HFF-Myc (cell line): ENCODE results near the gene SYCP2L.
"Not testable (repeated sequence)": the region's sequence is repeated elsewhere in the genome, so short reads cannot be mapped to it uniquely, and the experiment has no call there.

ENCODE experiments used
- DNase-seq: peaks from one replicate; pipeline ENCODE4 v3.0.0-alpha.2; 2011; ENCODE audit warnings: low read depth; ENCODE audit errors: extremely low read depth
- H3K4me3 ChIP-seq: replicated peaks from 2 replicates; pipeline ENCODE4 v1.5.1; 2011; ENCODE audit warnings: low read depth, mild to moderate bottlenecking, control low read depth, low read length
- TF ChIP-seq, protein P1 (sequence below): IDR thresholded peaks from 2 replicates; pipeline ENCODE4 v1.5.1; 2012; ENCODE audit warnings: mild to moderate bottlenecking, low read depth, low read length, control low read depth; ENCODE audit errors: missing control alignments

The SYCP2L gene

DNA sequence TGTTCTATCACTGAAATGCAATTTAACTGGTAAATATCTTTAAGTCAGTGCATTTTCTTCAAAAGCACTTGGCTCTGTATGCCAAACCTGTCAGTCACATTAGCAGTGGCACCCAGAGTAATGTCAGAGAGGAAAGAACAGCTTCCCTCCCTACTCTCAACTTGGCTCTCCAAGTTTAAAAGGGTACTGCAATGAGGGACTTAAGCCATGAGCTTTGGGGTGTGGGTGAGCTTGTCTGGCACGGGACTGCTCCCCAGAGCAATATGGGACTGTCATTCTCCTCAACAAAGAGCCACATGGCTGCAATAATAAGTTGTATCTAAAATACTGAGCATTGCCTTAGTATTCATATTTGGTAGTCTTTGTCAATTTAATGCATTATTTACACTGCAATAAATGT, 9.0 kb upstream of the SYCP2L start:
- no peak overlapping the region for H3K4me3 ChIP-seq
- TF ChIP-seq, protein P1, sequence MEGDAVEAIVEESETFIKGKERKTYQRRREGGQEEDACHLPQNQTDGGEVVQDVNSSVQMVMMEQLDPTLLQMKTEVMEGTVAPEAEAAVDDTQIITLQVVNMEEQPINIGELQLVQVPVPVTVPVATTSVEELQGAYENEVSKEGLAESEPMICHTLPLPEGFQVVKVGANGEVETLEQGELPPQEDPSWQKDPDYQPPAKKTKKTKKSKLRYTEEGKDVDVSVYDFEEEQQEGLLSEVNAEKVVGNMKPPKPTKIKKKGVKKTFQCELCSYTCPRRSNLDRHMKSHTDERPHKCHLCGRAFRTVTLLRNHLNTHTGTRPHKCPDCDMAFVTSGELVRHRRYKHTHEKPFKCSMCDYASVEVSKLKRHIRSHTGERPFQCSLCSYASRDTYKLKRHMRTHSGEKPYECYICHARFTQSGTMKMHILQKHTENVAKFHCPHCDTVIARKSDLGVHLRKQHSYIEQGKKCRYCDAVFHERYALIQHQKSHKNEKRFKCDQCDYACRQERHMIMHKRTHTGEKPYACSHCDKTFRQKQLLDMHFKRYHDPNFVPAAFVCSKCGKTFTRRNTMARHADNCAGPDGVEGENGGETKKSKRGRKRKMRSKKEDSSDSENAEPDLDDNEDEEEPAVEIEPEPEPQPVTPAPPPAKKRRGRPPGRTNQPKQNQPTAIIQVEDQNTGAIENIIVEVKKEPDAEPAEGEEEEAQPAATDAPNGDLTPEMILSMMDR: no peak
- no peak for DNase-seq

DNA sequence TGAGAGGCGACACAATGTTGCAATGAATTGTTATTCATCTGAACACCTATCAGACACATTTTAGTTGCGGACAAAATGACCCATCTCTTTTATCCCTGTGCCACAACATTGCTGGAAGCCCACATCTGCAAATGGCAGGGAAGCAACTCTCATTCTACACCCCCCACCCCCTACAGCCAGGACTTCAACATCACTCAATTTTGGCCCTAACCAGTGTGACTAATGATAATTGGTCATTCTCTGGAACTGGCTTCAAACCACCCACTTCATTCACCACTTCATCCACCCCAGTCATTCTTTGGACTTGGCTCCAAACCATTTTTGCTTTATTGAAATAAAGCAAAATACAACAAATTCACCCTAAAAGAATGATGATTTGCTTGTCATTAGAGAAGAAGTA, 6.5 kb upstream of the SYCP2L start:
- H3K4me3 ChIP-seq: no peak overlapping the region
- no peak for DNase-seq
- TF ChIP-seq, protein P1: no peak

DNA sequence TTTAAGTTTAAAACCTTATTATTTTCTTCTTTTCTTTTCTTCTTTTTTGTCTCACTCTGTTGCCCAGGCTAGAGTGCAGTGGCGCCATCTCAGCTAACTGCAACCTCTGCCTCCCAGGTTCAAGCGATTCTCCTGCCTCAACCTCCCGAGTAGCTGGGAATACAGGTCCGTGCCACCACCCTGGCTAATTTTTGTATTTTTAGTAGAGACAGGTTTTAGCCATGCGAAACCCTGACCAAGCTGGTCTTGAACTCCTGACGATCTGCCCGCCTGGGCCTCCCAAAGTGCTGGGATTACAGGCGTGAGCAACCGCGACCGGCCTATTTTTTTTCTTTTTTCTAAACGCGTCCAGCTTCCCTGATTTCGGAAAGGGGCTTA, 4.6 kb upstream of the SYCP2L start:
- not testable (repeated sequence) for DNase-seq, H3K4me3 ChIP-seq

DNA sequence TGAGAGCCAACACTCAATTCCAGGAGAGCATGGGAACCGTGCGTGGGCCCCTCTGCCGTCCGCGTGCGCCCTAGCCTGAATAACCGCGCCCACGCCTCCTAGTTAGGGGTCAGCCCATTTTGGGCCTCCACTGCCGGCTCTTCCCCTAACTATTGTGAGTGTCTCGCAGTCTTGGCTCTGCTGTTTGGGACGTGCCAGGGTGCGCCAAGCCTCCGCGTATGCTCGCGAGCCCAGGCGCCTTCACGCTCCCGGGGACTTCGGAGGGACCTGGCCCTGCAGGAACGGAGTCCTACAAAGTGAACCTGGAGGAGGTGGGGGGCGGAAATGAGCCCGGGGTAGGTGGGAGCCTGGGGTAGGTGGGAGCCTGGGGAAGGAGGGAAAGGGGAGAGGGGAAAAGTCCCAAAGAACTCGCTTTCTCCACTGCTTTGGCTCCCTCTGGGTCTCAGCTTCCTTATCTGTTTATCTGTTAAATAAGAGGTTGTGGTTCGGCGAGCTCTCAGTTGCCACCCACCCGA, 4.1 kb upstream of the SYCP2L start:
- H3K4me3 ChIP-seq: no peak overlapping the region
- DNase-seq: no peak
- TF ChIP-seq, protein P1: no peak

DNA sequence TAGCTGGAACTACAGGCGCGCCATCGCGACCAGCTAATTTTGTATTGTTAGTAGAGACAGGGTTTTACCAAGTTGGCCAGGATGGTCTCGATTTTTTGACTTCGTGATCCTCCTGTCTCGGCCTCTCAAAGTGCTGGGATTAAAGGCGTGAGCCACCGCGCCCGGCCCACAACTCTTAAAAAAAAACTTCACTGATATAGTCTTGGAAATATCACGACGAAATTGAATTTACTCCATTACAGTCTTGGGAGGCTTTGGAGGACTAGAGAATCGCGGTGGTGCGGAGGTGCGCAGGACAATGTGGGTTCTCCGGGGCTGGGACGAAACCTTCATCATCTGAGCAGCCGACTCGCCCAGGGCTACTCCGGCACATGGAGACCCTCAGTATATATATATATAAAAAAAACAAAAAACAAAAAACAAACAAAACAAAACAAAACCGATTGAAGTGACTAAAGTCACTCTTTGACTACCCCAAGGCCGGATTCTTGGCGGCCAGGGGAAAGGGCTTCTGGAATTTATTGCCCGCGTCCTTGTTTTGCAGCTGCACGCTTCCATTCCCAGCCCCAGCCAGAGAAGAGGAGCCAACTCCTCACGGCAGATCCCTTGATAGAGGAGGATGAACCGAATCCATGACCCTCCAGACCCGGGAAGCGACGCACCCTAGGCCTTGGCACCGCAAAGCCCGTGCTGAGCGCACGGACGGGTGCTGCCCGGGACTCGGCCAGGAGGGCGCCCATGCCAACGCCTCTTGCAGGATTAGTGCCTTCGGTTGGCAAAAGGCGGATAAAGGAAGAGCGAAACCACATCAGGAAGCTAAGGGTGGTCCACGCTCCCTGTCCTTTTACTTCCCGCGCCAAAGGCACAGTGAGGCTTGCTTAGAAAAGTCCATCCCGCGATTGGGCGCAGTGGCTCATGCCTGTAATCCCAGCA, 3.3 kb upstream of the SYCP2L start:
- DNase-seq: no peak
- H3K4me3 ChIP-seq: no peak overlapping the region

DNA sequence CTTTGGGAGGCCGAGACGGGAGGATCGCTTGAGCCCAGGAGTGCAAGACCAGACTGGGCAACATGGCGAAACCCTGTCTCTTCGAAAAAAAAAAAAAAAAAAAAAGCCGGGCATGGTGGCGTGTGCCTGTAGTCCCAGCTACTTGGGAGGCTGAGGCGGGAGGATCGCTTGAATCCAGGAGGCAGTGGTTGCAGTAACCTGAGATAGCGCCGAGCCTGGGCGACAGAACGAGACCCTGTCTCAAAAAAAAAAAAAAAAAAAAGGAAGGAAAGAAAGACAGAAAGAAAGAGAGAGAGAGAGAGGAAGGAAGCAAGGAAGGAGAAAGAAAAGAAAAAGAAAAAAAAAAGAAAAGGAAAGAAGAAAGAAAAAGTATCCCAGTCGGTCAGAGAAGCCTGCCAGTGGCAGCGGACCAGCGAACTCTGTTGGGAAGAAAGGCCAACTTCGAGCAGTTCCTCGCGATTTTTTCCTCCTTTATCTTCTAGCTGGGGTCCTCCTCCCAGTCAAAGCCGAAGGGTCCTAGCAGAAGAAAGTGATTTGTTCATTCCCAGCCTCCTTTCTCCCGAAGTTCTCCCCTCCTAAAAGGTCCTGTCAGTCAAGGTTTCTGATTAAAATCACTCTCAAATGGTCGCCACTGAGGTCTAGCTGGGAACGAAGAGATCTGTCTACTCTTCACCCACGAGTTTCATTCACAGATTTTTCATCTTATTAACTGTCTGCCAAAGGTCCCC, 2.4 kb upstream of the SYCP2L start:
- TF ChIP-seq, protein P1: no peak
- no peak overlapping the region for H3K4me3 ChIP-seq
- DNase-seq: no peak

More for the DNA sequence above, 3.3 kb upstream of the SYCP2L start:
- TF ChIP-seq, protein P1: no peak

DNA sequence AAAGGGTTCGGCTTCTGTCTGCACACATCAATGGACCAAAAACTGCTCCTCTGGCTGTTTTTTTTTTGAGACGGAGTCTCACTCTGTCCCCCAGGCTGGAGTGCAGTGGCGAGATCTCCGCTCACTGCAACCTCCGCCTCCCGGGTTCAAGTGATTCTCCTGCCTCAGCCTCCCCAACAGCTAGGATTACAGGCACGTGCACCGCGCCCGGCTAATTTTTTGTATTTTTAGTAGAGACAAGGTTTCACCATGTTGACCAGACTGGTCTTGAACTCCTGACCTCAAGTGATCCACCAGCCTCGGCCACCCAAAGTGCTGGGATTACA, 524 bp upstream of the SYCP2L start:
- not testable (repeated sequence) for DNase-seq
- peak overlapping the region; percentile 18 for H3K4me3 ChIP-seq
